WTC11 (cell line): ENCODE results near the gene LRRC8D. TPM values are rescaled to one million over a fixed set of nuclear protein-coding genes. Genes with fewer than 3 reads are reported as not detected.

Experiments
- ATAC-seq: fragments of 200-7000 bp; cut with Tn5 transposase; 2 replicates; pipeline ENCODE4 v1.10.0; 2021; ENCODE audit warnings: mild to moderate bottlenecking, moderate library complexity
- CTCF ChIA-PET: fragments of 300-600 bp; sonication (Branson Sonifier 250); formaldehyde crosslinking; loops from one replicate; lab custom pipeline; 2021; ENCODE audit warnings: antibody characterized with exemption; lab: Charles Lee
- POLR2A ChIA-PET: fragments of 350-600 bp; sonication (Branson Sonifier 250); formaldehyde crosslinking; loops from one replicate; lab custom pipeline; 2021; ENCODE audit warnings: antibody characterized with exemption; lab: Charles Lee
- DNase-seq: peaks from one replicate; pipeline ENCODE4 v3.0.0; 2021; ENCODE audit warnings: low spot score
- H3K27ac Mint-ChIP-seq: 2 replicates; pipeline ENCODE4 v1.8.0; 2021; ENCODE audit warnings: mixed read lengths
- H3K27me3 Mint-ChIP-seq: 2 replicates; pipeline ENCODE4 v1.8.0; 2021; ENCODE audit warnings: low read depth, mild to moderate bottlenecking, moderate library complexity, mixed read lengths
- H3K36me3 Mint-ChIP-seq: 2 replicates; pipeline ENCODE4 v1.8.0; 2021; ENCODE audit warnings: mixed read lengths
- H3K4me1 Mint-ChIP-seq: 2 replicates; pipeline ENCODE4 v1.8.0; 2022; ENCODE audit warnings: mixed read lengths
- H3K4me3 Mint-ChIP-seq: 2 replicates; pipeline ENCODE4 v1.8.0; 2021; ENCODE audit warnings: mild to moderate bottlenecking, moderate library complexity, mixed read lengths
- H3K9me3 Mint-ChIP-seq: 2 replicates; pipeline ENCODE4 v1.8.0; 2021; ENCODE audit warnings: mixed read lengths
- ATF1 ChIP-seq: sonication (generic); formaldehyde crosslinking; IDR thresholded peaks from 2 replicates; pipeline ENCODE4 v1.8.1; 2023; ENCODE audit warnings: mild to moderate bottlenecking, moderate library complexity, missing genetic modification reagents
- ATF2 ChIP-seq: sonication (generic); formaldehyde crosslinking; IDR thresholded peaks from 2 replicates; pipeline ENCODE4 v1.8.1; 2022; ENCODE audit warnings: low read depth, missing genetic modification reagents, borderline replicate concordance
- ATF3 ChIP-seq: sonication (generic); formaldehyde crosslinking; conservative IDR thresholded peaks from 2 replicates; pipeline ENCODE4 v1.8.1; 2022; ENCODE audit warnings: mild to moderate bottlenecking, missing genetic modification reagents
- ELF4 ChIP-seq: sonication (generic); formaldehyde crosslinking; IDR thresholded peaks from 2 replicates; pipeline ENCODE4 v1.8.1; 2022; ENCODE audit warnings: low read depth, mild to moderate bottlenecking, moderate library complexity, missing genetic modification reagents
- FOXJ3 ChIP-seq: sonication (generic); formaldehyde crosslinking; IDR thresholded peaks from 2 replicates; pipeline ENCODE4 v1.9.0; 2021; ENCODE audit warnings: missing genetic modification reagents, mild to moderate bottlenecking, borderline replicate concordance
- MAX ChIP-seq: sonication (generic); formaldehyde crosslinking; IDR thresholded peaks from 2 replicates; pipeline ENCODE4 v1.8.0; 2022; ENCODE audit warnings: mild to moderate bottlenecking, missing genetic modification reagents
- MYBL2 ChIP-seq: sonication (generic); formaldehyde crosslinking; IDR thresholded peaks from 2 replicates; pipeline ENCODE4 v1.8.1; 2023; ENCODE audit warnings: mild to moderate bottlenecking, moderate library complexity, missing genetic modification reagents
- PRRX2 ChIP-seq: fragments of 250-450 bp; sonication (Bioruptor Pico); IDR thresholded peaks from 2 replicates; pipeline ENCODE4 v1.8.0; 2021; ENCODE audit warnings: mild to moderate bottlenecking
- RORB ChIP-seq: fragments of 250-450 bp; sonication (Bioruptor Pico); IDR thresholded peaks from 2 replicates; pipeline ENCODE4 v1.9.0; 2021; ENCODE audit warnings: mild to moderate bottlenecking
- SOX15 ChIP-seq: fragments of 250-450 bp; sonication (Bioruptor Pico); IDR thresholded peaks from 2 replicates; pipeline ENCODE4 v1.9.0; 2021; ENCODE audit warnings: mild to moderate bottlenecking
- TCF7 ChIP-seq: sonication (generic); formaldehyde crosslinking; IDR thresholded peaks from 2 replicates; pipeline ENCODE4 v1.8.0; 2022; ENCODE audit warnings: mild to moderate bottlenecking, low read depth, missing genetic modification reagents, moderate library complexity
- TEAD1 ChIP-seq: sonication (generic); formaldehyde crosslinking; IDR thresholded peaks from 2 replicates; pipeline ENCODE4 v1.8.0; 2022; ENCODE audit warnings: mild to moderate bottlenecking, missing genetic modification reagents
- TP53 ChIP-seq: sonication (generic); formaldehyde crosslinking; IDR thresholded peaks from 2 replicates; pipeline ENCODE4 v1.8.1; 2023; ENCODE audit warnings: mild to moderate bottlenecking, missing genetic modification reagents
- ZNF219 ChIP-seq: sonication (generic); formaldehyde crosslinking; IDR thresholded peaks from 2 replicates; pipeline ENCODE4 v1.8.0; 2023; ENCODE audit warnings: missing genetic modification reagents, mild to moderate bottlenecking, borderline replicate concordance
- ZNF396 ChIP-seq: fragments of 250-450 bp; sonication (Bioruptor Pico); IDR thresholded peaks from 2 replicates; pipeline ENCODE4 v1.8.0; 2021; ENCODE audit warnings: mild to moderate bottlenecking, moderate library complexity, borderline replicate concordance
- ZNF416 ChIP-seq: fragments of 250-450 bp; sonication (Bioruptor Pico); IDR thresholded peaks from 2 replicates; pipeline ENCODE4 v1.9.0; 2021; ENCODE audit warnings: mild to moderate bottlenecking, inconsistent platforms
- ZNF423 ChIP-seq: fragments of 250-450 bp; sonication (Bioruptor Pico); IDR thresholded peaks from 2 replicates; pipeline ENCODE4 v2.1.2; 2022; ENCODE audit warnings: mild to moderate bottlenecking, moderate library complexity
- total RNA-seq: library from RNA; stranded (reverse); gene quantifications from 3 replicates; pipeline ENCODE4 v1.2.3, GENCODE V29; 2021
- TF ChIP-seq, protein P1 (sequence below): sonication (generic); formaldehyde crosslinking; IDR thresholded peaks from 2 replicates; pipeline ENCODE4 v1.8.1; 2023; ENCODE audit warnings: mild to moderate bottlenecking, missing genetic modification reagents, moderate library complexity
- TF ChIP-seq, protein P2 (sequence below): sonication (generic); formaldehyde crosslinking; IDR thresholded peaks from 2 replicates; pipeline ENCODE4 v1.8.0; 2022; ENCODE audit warnings: mild to moderate bottlenecking, missing genetic modification reagents
- TF ChIP-seq, protein P3 (sequence below): sonication (generic); formaldehyde crosslinking; IDR thresholded peaks from 2 replicates; pipeline ENCODE4 v1.8.1; 2023; ENCODE audit warnings: mild to moderate bottlenecking, moderate library complexity, missing genetic modification reagents
- TF ChIP-seq, protein P4 (sequence below): fragments of 250-450 bp; sonication (Bioruptor Pico); IDR thresholded peaks from 2 replicates; pipeline ENCODE4 v1.9.0; 2021; ENCODE audit warnings: moderate library complexity, mild to moderate bottlenecking, inconsistent platforms, borderline replicate concordance
- TF ChIP-seq, protein P5 (sequence below): sonication (generic); formaldehyde crosslinking; IDR thresholded peaks from 2 replicates; pipeline ENCODE4 v1.8.0; 2022; ENCODE audit warnings: mild to moderate bottlenecking, missing genetic modification reagents

LRRC8D gene
- total RNA-seq, 1 experiment from 2014 or later, result 42.6 TPM

GRCh38 chr1:89815040-89815439 is 5.8 kb upstream of the LRRC8D start:
- ATAC-seq (no peak), DNase-seq (no peak)
- TF ChIP-seq TP53 (CRISPR knock-in tag), result no peak
- TF ChIP-seq TCF7, result no peak
- no peak for TF ChIP-seq ZNF423 (CRISPR knock-in tag)
- TF ChIP-seq MAX (CRISPR knock-in tag), result no peak
- TF ChIP-seq ELF4 (CRISPR knock-in tag), result no peak
- TF ChIP-seq ATF2, result no peak
- TF ChIP-seq, protein P1, sequence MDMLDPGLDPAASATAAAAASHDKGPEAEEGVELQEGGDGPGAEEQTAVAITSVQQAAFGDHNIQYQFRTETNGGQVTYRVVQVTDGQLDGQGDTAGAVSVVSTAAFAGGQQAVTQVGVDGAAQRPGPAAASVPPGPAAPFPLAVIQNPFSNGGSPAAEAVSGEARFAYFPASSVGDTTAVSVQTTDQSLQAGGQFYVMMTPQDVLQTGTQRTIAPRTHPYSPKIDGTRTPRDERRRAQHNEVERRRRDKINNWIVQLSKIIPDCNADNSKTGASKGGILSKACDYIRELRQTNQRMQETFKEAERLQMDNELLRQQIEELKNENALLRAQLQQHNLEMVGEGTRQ (CRISPR knock-in tag), result no peak
- no peak for TF ChIP-seq ATF3 (CRISPR knock-in tag)
- peaks cover 12% of the 10 kb centered on the region for H3K4me1 Mint-ChIP-seq
- ChIA-PET CTCF (no interaction called here), POLR2A (no interaction called here)
- peaks cover 12% of the 10 kb centered on the region for H3K27me3 Mint-ChIP-seq
- H3K9me3 Mint-ChIP-seq, result no peaks in the 10 kb centered on the region
- no peak overlapping the region for H3K4me3 Mint-ChIP-seq
- no peaks in the 10 kb centered on the region for H3K36me3 Mint-ChIP-seq
- H3K27ac Mint-ChIP-seq, result no peak overlapping the region

DNA sequence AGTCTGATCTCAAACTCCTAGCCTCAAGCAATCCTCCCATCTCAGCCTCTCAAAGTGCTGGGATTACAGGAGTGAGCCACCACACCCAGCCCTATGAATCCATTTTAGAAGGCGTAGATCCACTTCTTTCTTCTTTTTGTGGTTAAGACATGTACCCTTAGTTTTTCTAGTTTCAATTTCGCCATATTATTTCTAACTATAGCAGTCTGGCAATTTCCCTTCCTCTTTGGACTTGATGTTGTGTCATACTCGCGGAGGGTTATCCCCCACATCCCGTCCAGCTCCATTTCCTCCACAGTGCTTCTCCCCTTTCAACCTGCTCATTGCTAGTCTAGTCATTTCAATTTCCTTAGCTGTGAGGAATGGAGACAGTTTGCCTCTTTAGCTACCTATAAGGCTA is 5.2 kb upstream of the LRRC8D start:
- TF ChIP-seq TEAD1 (CRISPR knock-in tag) (no peak), ZNF416 (no peak), FOXJ3 (CRISPR knock-in tag) (no peak), RORB (CRISPR knock-in tag) (no peak), ZNF396 (CRISPR knock-in tag) (no peak), SOX15 (CRISPR knock-in tag) (no peak), ATF1 (CRISPR knock-in tag) (no peak), PRRX2 (CRISPR knock-in tag) (no peak), ATF2 (no peak), ZNF219 (no peak), MYBL2 (CRISPR knock-in tag) (no peak)
- TF ChIP-seq, protein P2, sequence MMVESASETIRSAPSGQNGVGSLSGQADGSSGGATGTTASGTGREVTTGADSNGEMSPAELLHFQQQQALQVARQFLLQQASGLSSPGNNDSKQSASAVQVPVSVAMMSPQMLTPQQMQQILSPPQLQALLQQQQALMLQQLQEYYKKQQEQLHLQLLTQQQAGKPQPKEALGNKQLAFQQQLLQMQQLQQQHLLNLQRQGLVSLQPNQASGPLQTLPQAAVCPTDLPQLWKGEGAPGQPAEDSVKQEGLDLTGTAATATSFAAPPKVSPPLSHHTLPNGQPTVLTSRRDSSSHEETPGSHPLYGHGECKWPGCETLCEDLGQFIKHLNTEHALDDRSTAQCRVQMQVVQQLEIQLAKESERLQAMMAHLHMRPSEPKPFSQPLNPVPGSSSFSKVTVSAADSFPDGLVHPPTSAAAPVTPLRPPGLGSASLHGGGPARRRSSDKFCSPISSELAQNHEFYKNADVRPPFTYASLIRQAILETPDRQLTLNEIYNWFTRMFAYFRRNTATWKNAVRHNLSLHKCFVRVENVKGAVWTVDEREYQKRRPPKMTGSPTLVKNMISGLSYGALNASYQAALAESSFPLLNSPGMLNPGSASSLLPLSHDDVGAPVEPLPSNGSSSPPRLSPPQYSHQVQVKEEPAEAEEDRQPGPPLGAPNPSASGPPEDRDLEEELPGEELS (CRISPR knock-in tag), result no peak
- TF ChIP-seq, protein P3, sequence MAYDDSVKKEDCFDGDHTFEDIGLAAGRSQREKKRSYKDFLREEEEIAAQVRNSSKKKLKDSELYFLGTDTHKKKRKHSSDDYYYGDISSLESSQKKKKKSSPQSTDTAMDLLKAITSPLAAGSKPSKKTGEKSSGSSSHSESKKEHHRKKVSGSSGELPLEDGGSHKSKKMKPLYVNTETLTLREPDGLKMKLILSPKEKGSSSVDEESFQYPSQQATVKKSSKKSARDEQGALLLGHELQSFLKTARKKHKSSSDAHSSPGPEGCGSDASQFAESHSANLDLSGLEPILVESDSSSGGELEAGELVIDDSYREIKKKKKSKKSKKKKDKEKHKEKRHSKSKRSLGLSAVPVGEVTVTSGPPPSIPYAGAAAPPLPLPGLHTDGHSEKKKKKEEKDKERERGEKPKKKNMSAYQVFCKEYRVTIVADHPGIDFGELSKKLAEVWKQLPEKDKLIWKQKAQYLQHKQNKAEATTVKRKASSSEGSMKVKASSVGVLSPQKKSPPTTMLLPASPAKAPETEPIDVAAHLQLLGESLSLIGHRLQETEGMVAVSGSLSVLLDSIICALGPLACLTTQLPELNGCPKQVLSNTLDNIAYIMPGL, result no peak
- TF ChIP-seq, protein P4, sequence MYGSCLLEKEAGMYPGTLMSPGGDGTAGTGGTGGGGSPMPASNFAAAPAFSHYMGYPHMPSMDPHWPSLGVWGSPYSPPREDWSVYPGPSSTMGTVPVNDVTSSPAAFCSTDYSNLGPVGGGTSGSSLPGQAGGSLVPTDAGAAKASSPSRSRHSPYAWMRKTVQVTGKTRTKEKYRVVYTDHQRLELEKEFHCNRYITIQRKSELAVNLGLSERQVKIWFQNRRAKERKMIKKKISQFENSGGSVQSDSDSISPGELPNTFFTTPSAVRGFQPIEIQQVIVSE (CRISPR knock-in tag), result no peak
- TF ChIP-seq, protein P1 (CRISPR knock-in tag), result no peak
- TF ChIP-seq, protein P5, sequence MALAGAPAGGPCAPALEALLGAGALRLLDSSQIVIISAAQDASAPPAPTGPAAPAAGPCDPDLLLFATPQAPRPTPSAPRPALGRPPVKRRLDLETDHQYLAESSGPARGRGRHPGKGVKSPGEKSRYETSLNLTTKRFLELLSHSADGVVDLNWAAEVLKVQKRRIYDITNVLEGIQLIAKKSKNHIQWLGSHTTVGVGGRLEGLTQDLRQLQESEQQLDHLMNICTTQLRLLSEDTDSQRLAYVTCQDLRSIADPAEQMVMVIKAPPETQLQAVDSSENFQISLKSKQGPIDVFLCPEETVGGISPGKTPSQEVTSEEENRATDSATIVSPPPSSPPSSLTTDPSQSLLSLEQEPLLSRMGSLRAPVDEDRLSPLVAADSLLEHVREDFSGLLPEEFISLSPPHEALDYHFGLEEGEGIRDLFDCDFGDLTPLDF (CRISPR knock-in tag), result no peak
- Mint-ChIP-seq H3K27ac (no peak overlapping the region), H3K4me3 (no peak overlapping the region), H3K27me3 (peaks cover 9% of the 10 kb centered on the region), H3K36me3 (no peaks in the 10 kb centered on the region), H3K9me3 (no peaks in the 10 kb centered on the region), H3K4me1 (peaks cover 18% of the 10 kb centered on the region)
- POLR2A ChIA-PET, result no interaction called here
- ATAC-seq, result no peak
- CTCF ChIA-PET, result no interaction called here
- no peak for DNase-seq
